Activated effector memory CD4-positive, alpha-beta T cell treated with anti-CD3 and anti-CD28 coated beads, Interleukin-2, amount 50 U/mL, for 16 hours (primary cell): ENCODE measurements around the gene COL4A2.
A peak's percentile ranks its signal among the peaks of the same experiment; 100 is the strongest.

Experiments used
- DNase-seq: peaks from one replicate; pipeline ENCODE4 v3.0.0-alpha.2; 2020

Gene COL4A2

GRCh38 chr13:110407021-110407420 is 99.9 kb downstream of the COL4A2 start:
- DNase-seq: no peak

GRCh38 chr13:110407531-110407930 is 100.4 kb downstream of the COL4A2 start:
- no peak for DNase-seq

GRCh38 chr13:110408286-110408685 is 101.2 kb downstream of the COL4A2 start:
- DNase-seq: no peak

GRCh38 chr13:110409581-110409992 is 102.5 kb downstream of the COL4A2 start:
- no peak for DNase-seq

GRCh38 chr13:110410000-110410399 is 102.9 kb downstream of the COL4A2 start:
- DNase-seq: no peak

GRCh38 chr13:110410936-110411687 is 104.0 kb downstream of the COL4A2 start:
- no peak for DNase-seq

- no peak for DNase-seq
Measured at GRCh38 chr13:110411688-110412059, 104.6 kb downstream of the COL4A2 start.

- peak; percentile 80 for DNase-seq
Measured at GRCh38 chr13:110412132-110412914, 105.2 kb downstream of the COL4A2 start.

- DNase-seq: no peak
Measured at GRCh38 chr13:110413016-110413675, 106.1 kb downstream of the COL4A2 start.

GRCh38 chr13:110413676-110414040 is 106.6 kb downstream of the COL4A2 start:
- no peak for DNase-seq

GRCh38 chr13:110414283-110414682 is 107.2 kb downstream of the COL4A2 start:
- no peak for DNase-seq

- no peak for DNase-seq
Measured at GRCh38 chr13:110414931-110415330, 107.8 kb downstream of the COL4A2 start.

- DNase-seq: no peak
Measured at GRCh38 chr13:110415669-110416068, 108.6 kb downstream of the COL4A2 start.

- DNase-seq: no peak
Measured at GRCh38 chr13:110416131-110417025, 109.3 kb downstream of the COL4A2 start.

GRCh38 chr13:110418944-110419343 is 111.9 kb downstream of the COL4A2 start:
- DNase-seq: no peak

GRCh38 chr13:110419381-110419791 is 112.3 kb downstream of the COL4A2 start:
- no peak for DNase-seq

GRCh38 chr13:110419946-110420345 is 112.9 kb downstream of the COL4A2 start:
- DNase-seq: no peak

- no peak for DNase-seq
Measured at GRCh38 chr13:110420626-110421025, 113.5 kb downstream of the COL4A2 start.

- no peak for DNase-seq
Measured at GRCh38 chr13:110421061-110421460, 114.0 kb downstream of the COL4A2 start.

- no peak for DNase-seq
Measured at GRCh38 chr13:110421696-110422385, 114.8 kb downstream of the COL4A2 start.

GRCh38 chr13:110422913-110423688 is 116.0 kb downstream of the COL4A2 start:
- no peak for DNase-seq
